CD4-positive, alpha-beta T cell treated with Interleukin-12 subunit alpha and Interleukin-12 subunit beta, for 1 hour (primary cell): ENCODE measurements around the gene ASCL2.
"Not testable (repeated sequence)": the region's sequence is repeated elsewhere in the genome, so short reads cannot be mapped to it uniquely, and the experiment has no call there.

Source experiments
- DNase-seq: peaks from one replicate; pipeline ENCODE4 v3.0.0-alpha.2; 2020

ASCL2 gene

GRCh38 chr11:2259466-2259830 is 10.9 kb downstream of the ASCL2 start:
- no peak for DNase-seq

DNA sequence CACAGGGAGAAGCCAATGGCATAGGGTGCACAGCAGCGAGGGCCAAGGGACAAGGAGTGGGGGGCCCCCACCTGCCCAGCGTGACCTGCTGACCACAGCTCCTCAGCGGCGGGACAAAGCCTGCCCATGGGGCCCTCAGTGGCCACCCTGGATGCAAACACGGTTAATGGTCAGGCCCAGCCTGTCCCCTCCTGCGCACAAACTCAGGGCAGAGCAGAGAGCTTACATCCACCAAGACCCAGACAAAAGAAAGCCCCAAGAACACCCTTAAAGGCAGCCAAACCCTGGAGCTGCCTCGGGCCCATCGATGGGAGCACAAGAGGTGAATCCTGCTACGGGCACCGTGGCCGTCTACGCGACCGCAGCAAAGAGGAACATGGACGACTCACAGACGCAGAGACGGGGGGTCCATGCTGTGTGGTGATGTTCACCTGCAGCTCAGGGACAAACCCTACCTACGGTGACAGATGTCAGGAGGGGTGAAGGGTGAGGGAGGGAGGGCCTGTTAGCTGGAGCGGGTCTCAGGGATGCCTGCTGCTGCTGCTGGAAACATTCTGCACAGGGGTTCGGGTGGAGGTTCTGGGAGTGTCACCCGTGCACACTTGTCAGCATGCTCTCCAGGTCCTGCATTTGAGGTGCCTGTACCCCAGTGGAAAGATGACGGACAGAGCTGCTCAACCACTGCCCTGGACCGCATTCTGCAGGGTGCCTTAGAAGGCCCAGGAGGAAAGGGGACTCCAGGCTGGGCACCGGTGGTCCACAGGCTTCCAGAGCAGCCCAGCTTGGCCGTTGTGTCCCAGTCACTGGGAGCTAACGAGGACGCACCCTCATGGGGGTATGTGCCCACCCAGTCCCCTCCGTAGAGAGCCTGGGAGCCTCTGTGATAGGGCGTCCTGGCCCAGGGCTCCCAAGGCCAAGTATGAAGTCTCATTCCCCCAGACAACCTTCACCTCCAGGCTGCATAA is 11.6 kb downstream of the ASCL2 start:
- DNase-seq, result no peak

- DNase-seq, result no peak
Measured at GRCh38 chr11:2256951-2257700, 13.3 kb downstream of the ASCL2 start.

DNA sequence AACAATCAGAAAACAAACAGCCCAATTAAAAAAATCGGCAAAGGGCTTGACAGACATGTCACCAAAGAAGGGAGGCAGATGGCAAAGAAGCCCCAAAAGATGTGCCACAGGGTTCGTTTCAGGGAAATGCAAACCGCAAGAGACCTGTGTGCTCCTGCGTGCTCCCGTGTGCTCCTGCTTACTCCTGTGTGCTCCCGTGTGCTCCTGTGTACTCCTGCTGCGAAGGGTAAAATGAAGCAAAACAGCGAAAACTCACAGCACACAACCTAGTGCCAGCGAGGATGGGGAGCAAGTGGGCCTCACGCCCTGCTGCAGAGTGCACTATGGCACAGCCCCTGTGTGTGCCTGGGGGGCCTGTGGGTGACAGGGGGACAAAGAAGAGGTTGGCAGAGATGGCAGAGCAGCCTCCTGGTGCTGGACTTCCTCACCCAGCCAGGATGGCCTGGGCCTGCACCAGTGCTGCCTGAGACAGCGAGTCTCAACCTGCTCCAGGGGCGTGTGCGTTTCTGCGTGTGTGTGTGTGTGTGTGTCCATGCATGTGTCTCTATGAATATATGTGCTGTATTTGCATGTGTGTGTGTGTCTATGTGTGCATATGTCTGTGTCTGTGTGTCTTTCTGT is 14.0 kb downstream of the ASCL2 start:
- no peak for DNase-seq

DNA sequence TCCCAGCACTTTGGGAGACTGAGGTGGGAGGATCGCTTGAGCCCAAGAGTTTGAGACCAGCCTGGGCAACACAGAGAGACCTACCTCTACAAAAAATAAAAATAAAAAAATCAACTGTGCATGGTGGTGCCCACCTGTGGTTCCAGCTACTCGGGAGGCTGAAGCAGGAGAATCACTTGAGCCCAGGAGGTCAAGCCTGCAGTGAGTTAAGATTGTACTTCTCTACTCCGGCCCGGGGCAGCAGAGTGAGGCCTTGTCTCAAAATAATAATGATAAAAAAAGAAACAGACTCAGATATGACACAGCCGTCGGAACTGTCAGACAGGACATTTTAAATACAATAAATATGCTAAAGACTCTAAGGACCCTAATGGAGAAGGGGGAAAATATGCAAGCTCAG is 18.4 kb downstream of the ASCL2 start:
- DNase-seq, result no peak

DNA sequence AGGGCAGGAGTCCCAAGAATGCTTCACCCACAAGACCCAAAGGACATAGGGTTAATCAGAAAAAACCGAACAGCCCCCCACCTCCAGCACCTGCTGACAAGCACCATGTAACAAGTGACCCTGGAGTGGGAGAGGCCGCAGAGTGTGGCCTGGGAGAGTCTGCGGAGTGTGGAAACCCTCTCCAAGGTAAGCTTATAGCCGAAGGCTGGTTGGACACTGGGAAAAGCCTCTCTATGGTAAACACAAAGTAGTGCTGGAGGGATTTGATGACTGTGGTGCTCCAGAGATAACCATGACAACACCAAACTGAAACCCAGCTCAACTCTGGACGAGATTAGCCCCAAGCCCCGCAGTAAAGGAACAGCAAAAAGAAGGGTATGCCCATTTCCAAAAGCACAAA is 19.2 kb downstream of the ASCL2 start:
- DNase-seq, result no peak

DNA sequence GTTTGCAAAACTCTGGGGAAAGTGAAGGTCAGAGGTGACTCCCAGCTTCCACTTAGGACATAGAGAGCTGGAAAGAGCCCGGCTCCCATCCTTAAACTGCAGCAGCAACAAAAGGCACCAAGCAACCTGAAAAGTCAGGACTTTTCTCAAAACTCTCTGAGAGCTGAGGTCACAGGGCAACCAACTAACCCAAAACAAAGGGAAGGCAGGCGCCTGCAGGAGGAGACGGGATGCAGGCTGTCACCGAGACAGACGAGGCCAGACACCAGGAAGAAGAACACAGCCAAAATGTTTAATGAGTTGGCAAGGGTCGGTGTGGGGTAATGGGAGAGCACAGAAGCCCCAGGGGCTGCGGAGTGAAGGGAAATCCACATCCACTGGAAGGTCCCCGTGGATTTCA is 19.9 kb downstream of the ASCL2 start:
- no peak for DNase-seq

DNA sequence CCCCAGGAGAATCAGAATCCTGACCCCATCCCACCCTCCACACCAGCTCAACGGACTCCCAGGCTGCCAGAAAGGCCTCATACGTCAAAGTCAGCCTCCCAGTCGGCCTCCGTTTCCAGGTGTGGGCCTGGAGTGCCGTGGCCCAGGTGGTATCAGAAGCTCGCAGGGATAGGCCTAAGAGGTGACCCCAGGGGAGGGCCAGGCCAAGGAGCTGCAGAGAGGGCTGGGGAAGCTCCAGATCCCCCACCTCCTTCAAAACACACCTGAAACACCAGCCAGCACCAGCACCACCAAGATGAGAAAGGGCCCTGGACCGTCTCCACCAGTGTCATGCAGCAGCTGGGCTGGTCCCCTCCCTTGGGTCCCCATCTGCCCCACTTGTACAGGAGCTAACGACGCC is 20.3 kb downstream of the ASCL2 start:
- DNase-seq, result no peak

DNA sequence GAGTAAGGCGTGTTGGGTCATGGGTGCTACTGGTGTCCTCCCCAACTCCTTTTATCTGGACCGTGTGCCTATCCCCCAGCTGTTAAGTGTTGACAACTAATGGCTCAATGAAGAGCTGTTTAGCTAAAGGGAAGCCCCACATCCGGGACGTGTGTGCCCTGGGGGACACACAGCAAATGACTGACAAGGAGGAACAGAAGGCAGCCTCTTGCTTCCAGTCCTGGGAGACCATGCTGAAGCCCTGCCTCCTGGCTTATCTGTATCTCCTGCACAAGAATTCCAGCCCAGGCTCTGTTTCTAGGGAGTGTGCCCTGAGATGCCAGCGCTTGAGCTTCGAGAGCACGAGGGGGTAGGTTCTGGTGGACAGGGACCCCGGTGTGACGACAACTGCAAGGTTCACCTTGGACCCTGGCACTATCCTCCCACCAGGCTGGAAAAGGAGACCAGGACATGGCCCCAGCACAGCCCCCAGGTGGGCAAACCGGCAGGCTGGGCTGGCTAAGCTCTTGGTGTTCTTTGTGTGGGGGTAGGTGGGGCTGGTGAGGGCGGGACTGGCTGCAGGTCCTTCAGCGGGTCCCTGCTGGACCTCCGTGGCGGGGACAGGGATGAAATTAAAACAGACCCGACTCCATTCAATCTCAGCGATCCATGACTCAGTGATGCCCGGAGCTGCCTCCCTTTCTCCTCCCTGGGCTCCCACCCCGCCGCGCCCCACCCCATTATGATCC is 21.0 kb downstream of the ASCL2 start:
- no peak for DNase-seq

DNA sequence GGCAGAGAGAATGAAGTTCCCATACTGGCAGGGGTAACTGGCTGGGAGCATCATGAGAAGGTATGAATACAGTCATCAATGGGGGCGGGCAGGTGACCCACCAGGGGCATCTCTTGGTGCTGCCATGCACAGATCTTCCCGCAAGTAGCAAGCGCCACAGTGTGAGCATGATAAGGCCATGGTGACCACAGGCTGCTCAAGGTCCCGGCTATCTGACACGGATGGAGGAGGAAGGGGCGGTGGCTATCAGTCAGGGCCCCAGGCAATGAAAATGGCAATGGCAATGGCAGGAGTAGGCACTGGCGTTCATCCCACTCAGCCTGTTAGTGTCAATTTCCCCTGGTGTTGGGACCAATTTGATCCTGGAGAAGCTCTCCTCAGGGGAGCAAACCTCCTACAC is 21.6 kb downstream of the ASCL2 start:
- no peak for DNase-seq

DNA sequence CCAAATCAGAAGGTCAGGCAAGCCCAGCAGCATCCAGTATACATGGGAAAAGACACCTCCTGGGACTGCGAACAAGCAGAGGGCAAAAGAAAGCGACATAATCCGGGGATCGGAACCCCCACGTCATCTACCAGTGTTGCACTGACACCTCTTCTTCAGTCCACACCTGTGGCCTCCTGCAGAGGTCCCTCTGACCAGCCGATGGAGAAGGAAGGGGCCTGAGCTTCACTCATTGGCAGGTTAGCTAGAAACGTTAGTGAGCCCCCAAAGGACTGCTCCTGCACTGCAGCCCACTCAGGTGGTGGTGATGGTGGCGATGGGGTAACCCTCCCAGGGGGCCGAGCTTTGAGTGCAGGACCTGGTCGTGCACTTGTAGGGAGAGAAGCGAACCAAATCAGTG is 22.1 kb downstream of the ASCL2 start:
- no peak for DNase-seq

- DNase-seq, result no peak
Measured at GRCh38 chr11:2247496-2247895, 22.9 kb downstream of the ASCL2 start.

- DNase-seq, result no peak
Measured at GRCh38 chr11:2240834-2241233, 29.6 kb downstream of the ASCL2 start.

DNA sequence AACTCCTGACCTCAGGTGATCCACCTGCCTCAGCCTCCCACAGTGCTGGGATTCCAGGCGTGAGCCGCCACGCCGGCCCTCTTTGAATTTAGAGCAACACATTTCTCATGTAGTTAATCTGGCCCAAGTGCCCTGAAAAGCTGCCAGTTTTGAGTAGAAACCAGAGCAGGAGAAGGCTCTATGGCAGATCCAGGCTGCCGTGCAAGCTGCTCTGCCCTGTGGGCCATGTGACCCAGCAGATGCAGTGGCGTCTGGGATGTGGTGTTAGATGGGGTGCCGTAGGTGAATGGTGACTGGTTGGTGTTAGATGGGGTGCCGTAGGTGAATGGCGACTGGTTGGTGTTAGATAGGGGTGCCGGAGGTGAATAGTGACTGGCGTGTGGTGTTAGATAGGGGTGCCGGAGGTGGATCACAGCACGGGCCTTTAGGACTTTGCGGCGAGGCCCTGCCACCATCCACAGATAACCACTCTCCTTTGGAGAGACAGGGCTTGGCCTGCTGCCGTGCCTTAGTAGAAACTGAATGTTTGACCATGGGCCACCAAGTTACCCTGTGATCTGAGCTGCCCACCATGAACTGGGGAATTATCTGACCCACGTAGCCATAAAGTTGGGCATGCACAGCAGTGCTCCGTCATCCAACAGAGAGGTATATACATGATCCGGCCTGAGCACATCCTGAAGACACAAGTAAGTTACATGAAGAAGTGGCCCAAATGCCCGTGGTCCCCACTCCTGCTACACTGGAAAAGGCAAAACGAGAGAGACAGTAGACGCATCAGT is 32.7 kb downstream of the ASCL2 start:
- no peak for DNase-seq

- not testable (repeated sequence) for DNase-seq
Measured at GRCh38 chr11:2236381-2237134, 33.8 kb downstream of the ASCL2 start.

- no peak for DNase-seq
Measured at GRCh38 chr11:2235588-2236326, 34.6 kb downstream of the ASCL2 start.

- no peak for DNase-seq
Measured at GRCh38 chr11:2234963-2235362, 35.4 kb downstream of the ASCL2 start.

DNA sequence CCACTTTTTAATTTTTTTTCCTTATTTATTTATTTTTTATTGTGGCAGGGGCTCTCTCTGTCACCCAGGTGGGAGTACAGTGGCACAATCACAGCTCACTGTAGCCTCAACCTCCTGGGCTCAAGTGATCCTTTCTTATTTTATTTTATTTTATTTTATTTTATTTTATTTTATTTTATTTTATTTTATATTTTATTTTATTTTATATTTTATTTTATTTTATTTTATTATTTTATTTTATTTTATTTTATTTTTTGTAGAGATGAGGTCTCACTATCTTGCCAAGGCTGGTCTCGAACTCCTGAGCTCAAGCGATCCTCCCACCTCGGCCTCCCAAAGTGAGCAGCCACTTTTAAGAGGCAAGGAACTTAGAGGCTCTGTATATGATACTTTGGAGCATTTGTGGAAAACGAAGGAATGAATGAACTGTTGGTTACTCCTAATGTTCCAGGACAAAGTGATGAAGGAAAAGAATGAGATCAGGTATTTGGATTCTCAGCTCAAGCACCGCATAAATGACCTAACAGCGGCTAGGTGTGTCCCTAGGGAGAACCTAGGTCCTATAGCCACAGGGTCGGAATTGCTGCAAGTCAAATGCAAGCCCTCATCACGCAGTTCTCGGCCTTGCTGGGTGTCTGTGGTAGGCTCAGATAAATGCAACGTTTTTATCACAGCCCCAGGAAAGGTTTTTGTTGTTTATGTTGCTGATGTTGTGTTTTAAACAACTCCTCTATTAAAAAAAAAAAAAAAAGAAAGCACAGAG is 36.5 kb downstream of the ASCL2 start:
- no peak for DNase-seq

DNA sequence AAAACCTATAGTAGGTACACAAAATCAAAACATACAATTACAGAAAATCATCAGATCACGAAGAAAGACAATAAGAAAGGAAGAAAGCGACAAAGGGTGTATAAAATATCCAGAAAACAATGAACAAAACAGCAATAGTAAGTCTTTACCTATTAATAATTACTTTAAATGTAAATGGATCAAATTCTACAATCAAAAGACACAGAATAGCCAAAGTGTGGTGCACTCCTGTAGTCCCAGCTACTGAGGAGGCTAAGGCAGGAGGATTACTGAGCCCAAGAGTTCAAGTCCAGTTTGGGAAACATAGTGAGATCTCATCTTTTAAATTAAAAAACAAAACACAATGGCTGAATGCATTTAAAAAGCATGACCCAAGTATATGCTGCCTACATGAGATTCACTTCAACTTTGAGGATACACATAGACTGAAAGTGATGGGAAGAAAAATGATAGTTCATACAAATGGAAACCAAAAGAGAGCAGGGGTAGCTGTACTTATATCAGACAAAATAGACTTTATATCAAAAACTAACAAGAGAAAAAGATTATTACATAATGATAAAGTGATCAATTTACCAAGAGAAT is 40.6 kb downstream of the ASCL2 start:
- DNase-seq, result no peak

DNA sequence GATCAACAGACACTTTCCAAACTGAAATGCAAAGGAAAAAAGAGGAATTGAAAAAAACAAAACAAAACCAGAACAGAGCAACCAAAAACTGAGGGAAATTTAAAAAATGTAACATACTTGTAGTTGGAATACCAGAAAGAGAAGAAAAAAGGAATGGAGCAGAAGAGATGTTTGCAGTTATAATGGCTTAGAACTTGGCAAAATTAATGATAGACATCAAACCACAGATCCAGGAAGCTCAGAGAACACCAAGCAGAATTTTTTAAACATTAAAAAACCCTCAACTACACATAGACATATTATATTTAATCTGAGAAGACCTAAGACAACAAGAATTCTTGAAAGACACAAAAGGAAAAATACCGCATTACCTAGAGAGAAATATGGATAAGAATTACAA is 46.1 kb downstream of the ASCL2 start:
- DNase-seq, result no peak
